Measurements from ENCODE around the gene GDPD5.
"Not testable (repeated sequence)": the region's sequence is repeated elsewhere in the genome, so short reads cannot be mapped to it uniquely, and the experiment has no call there.

Gene GDPD5

GRCh38 chr11:75423721-75424120 lies 102.0 kb downstream of the GDPD5 start:
- no peak for FAIRE-seq

- FAIRE-seq, result peak; percentile 79
Measured at GRCh38 chr11:75422248-75423231, 103.2 kb downstream of the GDPD5 start.

GRCh38 chr11:75421902-75422247 lies 103.9 kb downstream of the GDPD5 start:
- FAIRE-seq, result no peak

GRCh38 chr11:75421035-75421602 lies 104.6 kb downstream of the GDPD5 start:
- FAIRE-seq, result no peak

GRCh38 chr11:75420224-75421034 lies 105.3 kb downstream of the GDPD5 start:
- FAIRE-seq, result no peak

GRCh38 chr11:75413864-75414263 lies 111.9 kb downstream of the GDPD5 start:
- no peak for FAIRE-seq

GRCh38 chr11:75413146-75413545 lies 112.6 kb downstream of the GDPD5 start:
- not testable (repeated sequence) for FAIRE-seq

- FAIRE-seq, result not testable (repeated sequence)
Measured at GRCh38 chr11:75409971-75410370, 115.8 kb downstream of the GDPD5 start.

GRCh38 chr11:75408957-75409219 lies 116.9 kb downstream of the GDPD5 start:
- FAIRE-seq, result no peak

- FAIRE-seq, result no peak
Measured at GRCh38 chr11:75406338-75406777, 119.4 kb downstream of the GDPD5 start.

- FAIRE-seq, result no peak
Measured at GRCh38 chr11:75403983-75404658, 121.6 kb downstream of the GDPD5 start.

- no peak for FAIRE-seq
Measured at GRCh38 chr11:75403037-75403436, 122.7 kb downstream of the GDPD5 start.

GRCh38 chr11:75402002-75402773 lies 123.6 kb downstream of the GDPD5 start:
- no peak for FAIRE-seq

GRCh38 chr11:75400146-75400865 lies 125.4 kb downstream of the GDPD5 start:
- FAIRE-seq, result no peak

GRCh38 chr11:75399344-75400145 lies 126.2 kb downstream of the GDPD5 start, which contains the start of gene RPS3:
RPS3 (plus strand) TSS chr11:75399518; CDS start chr11:75399548, 30 bp downstream.
- FAIRE-seq, result no peak

GRCh38 chr11:75398906-75399305 lies 126.8 kb downstream of the GDPD5 start:
- no peak for FAIRE-seq

GRCh38 chr11:75394085-75394840 lies 131.5 kb downstream of the GDPD5 start:
- no peak for FAIRE-seq

- no peak for FAIRE-seq
Measured at GRCh38 chr11:75389925-75390324, 135.8 kb downstream of the GDPD5 start.

GRCh38 chr11:75389276-75389605 lies 136.5 kb downstream of the GDPD5 start:
- no peak for FAIRE-seq
